ENCODE data around the gene SLC6A2. TPM values are rescaled to one million over a fixed set of nuclear protein-coding genes. Genes with fewer than 3 reads are reported as not detected.

The SLC6A2 gene
- total RNA-seq, 2 experiments from 2014 or later = not detected

- ATAC-seq (no peak), DNase-seq (no peak)
- H3K4me3 Mint-ChIP-seq = no peak overlapping the region
- no peaks in the 10 kb centered on the region for H3K9me3 Mint-ChIP-seq (ENCODE audit: low read depth)
- peaks cover 2% of the 10 kb centered on the region for H3K27me3 Mint-ChIP-seq
- H3K4me1 Mint-ChIP-seq = no peaks in the 10 kb centered on the region
- no peak overlapping the region for H3K27ac Mint-ChIP-seq
- CTCF ChIA-PET = no interaction called here
- H3K36me3 Mint-ChIP-seq = no peaks in the 10 kb centered on the region
Observed at GRCh38 chr16:55634193-55634592, 21.6 kb upstream of the SLC6A2 start.

- CTCF ChIA-PET = no interaction called here
- Mint-ChIP-seq H3K36me3 (no peaks in the 10 kb centered on the region), H3K27ac (no peak overlapping the region), H3K4me3 (no peak overlapping the region), H3K4me1 (no peaks in the 10 kb centered on the region), H3K27me3 (no peaks in the 10 kb centered on the region), H3K9me3 (ENCODE audit: low read depth) (no peaks in the 10 kb centered on the region)
- ATAC-seq = no peak
- DNase-seq = no peak
Observed at GRCh38 chr16:55638256-55638655, 17.5 kb upstream of the SLC6A2 start.

DNA sequence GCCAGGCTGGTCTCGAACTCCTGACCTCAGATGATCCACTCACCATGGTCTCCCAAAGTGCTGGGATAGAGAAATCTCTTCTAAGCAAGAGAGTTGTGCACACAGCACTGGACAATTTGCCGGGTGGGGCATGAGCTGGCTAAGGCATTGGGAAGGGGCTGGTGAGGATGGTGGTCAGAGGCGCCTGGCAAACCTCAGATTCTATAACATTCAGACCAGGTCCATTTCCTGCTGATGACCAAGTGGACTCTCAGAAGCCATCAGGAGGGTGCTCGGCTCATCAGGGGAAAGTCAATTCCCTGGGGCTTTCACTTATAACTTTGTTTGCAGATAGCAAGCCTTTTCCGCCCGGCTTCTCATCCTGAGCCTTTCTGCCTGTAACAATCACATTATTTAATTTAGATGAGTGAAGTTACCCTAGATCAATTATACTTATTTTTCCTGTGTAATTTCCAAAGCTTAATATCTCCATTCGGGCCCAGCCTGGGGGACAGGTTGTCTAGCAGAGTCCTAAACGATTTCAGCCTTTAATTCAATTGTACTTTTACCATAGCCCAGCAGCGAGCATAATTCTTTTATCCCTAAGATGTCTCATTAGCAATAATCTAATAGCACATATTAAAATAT lies 15.0 kb upstream of the SLC6A2 start:
- no peak overlapping the region for H3K27ac Mint-ChIP-seq
- H3K36me3 Mint-ChIP-seq = no peaks in the 10 kb centered on the region
- no peaks in the 10 kb centered on the region for H3K9me3 Mint-ChIP-seq (ENCODE audit: low read depth)
- no peak overlapping the region for H3K4me3 Mint-ChIP-seq
- H3K27me3 Mint-ChIP-seq = no peaks in the 10 kb centered on the region
- ATAC-seq (no peak), DNase-seq (no peak)
- H3K4me1 Mint-ChIP-seq = no peaks in the 10 kb centered on the region
- CTCF ChIA-PET = interaction anchor here (0.9 kb wide), 1 partner anchor 176 kb away, joined by 3 read pairs; no protein-coding TSS in a partner anchor

GRCh38 chr16:55641430-55642056 lies 14.2 kb upstream of the SLC6A2 start:
- CTCF ChIA-PET = interaction anchor here (0.9 kb wide), 1 partner anchor 177 kb away, joined by 3 read pairs; no protein-coding TSS in a partner anchor
- Mint-ChIP-seq H3K27me3 (no peaks in the 10 kb centered on the region), H3K4me3 (no peak overlapping the region), H3K4me1 (no peaks in the 10 kb centered on the region), H3K27ac (no peak overlapping the region), H3K9me3 (ENCODE audit: low read depth) (no peaks in the 10 kb centered on the region), H3K36me3 (no peaks in the 10 kb centered on the region)
- DNase-seq (no peak), ATAC-seq (no peak)

DNA sequence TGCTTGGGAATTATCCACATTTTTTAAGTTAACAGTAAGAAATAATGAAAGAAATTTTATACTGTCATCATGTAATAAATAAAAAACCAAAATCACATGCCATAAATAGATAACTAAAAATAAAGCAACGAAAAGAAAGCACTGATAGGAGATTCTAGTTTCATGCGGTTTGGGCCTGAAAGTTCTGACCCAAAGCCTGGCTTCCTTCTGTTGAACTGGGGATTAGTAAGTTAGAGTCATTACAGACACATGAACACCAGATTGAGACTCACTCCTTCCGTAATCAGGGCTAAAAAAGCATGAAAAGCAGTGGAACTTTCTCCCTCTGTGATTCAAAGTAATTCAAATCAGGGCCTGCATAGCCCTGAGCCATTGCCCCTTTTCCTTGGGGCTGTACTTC lies 13.2 kb upstream of the SLC6A2 start:
- Mint-ChIP-seq H3K27me3 (no peaks in the 10 kb centered on the region), H3K27ac (no peak overlapping the region), H3K4me3 (no peak overlapping the region), H3K4me1 (no peaks in the 10 kb centered on the region), H3K9me3 (ENCODE audit: low read depth) (no peaks in the 10 kb centered on the region), H3K36me3 (no peaks in the 10 kb centered on the region)
- CTCF ChIA-PET = no interaction called here
- ATAC-seq (no peak), DNase-seq (no peak)

GRCh38 chr16:55643161-55643970 lies 12.4 kb upstream of the SLC6A2 start:
- Mint-ChIP-seq H3K36me3 (no peaks in the 10 kb centered on the region), H3K4me3 (no peak overlapping the region), H3K27me3 (no peaks in the 10 kb centered on the region), H3K27ac (no peak overlapping the region), H3K9me3 (ENCODE audit: low read depth) (no peaks in the 10 kb centered on the region), H3K4me1 (no peaks in the 10 kb centered on the region)
- no peak for ATAC-seq
- no peak for DNase-seq
- CTCF ChIA-PET = no interaction called here

DNA sequence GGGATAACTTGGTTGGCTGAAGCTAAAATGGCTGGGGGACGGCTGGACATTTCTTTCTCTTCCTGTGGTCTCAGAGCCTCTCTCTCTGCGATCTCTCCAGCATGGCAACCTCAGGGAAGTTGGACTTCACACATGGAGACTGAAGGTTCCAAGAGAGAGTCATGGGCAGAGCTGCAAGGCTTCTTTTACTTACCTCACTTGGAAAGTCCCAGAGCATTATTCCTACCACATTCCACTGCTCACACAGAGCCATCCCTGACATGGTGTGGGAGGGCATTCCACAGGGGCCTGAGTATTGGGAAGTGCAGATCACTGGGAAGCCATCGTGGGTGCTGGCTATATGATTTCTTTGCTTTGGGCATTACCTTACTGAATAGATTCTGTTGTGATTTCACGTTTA lies 9.8 kb upstream of the SLC6A2 start:
- Mint-ChIP-seq H3K27ac (no peak overlapping the region), H3K4me1 (no peaks in the 10 kb centered on the region), H3K27me3 (peaks cover 2% of the 10 kb centered on the region), H3K4me3 (no peak overlapping the region), H3K9me3 (ENCODE audit: low read depth) (no peaks in the 10 kb centered on the region), H3K36me3 (no peaks in the 10 kb centered on the region)
- no peak for DNase-seq
- no peak for ATAC-seq
- CTCF ChIA-PET = interaction anchor here (1.2 kb wide), 1 partner anchor 181 kb away, joined by 5 read pairs; no protein-coding TSS in a partner anchor

- H3K36me3 Mint-ChIP-seq = no peaks in the 10 kb centered on the region
- H3K4me1 Mint-ChIP-seq = no peaks in the 10 kb centered on the region
- no peak overlapping the region for H3K27ac Mint-ChIP-seq
- H3K27me3 Mint-ChIP-seq = peaks cover 4% of the 10 kb centered on the region
- H3K4me3 Mint-ChIP-seq = no peak overlapping the region
- H3K9me3 Mint-ChIP-seq (ENCODE audit: low read depth) = no peaks in the 10 kb centered on the region
- ATAC-seq (no peak), DNase-seq (no peak)
- CTCF ChIA-PET = no interaction called here
Observed at GRCh38 chr16:55647343-55647742, 8.4 kb upstream of the SLC6A2 start.

DNA sequence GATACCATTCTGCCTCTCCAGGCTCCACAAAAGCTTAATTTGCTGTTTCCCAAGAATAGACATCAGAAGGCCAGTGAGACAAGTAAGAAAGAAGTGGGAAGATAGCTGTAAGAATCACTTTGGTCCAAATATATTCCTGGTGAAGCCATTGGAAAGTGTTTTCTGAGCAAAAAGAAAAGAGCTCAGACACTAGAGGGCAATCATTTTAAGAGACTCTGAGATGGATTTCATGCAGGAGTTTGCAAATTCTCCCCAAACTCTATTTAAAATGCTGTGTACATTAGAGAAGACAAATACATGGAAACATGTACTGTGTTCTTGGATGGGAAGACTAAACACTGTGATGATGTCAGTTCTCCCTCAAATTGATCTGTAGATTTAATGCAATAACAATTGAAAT lies 8.0 kb upstream of the SLC6A2 start:
- peaks cover 4% of the 10 kb centered on the region for H3K27me3 Mint-ChIP-seq
- CTCF ChIA-PET = no interaction called here

DNA sequence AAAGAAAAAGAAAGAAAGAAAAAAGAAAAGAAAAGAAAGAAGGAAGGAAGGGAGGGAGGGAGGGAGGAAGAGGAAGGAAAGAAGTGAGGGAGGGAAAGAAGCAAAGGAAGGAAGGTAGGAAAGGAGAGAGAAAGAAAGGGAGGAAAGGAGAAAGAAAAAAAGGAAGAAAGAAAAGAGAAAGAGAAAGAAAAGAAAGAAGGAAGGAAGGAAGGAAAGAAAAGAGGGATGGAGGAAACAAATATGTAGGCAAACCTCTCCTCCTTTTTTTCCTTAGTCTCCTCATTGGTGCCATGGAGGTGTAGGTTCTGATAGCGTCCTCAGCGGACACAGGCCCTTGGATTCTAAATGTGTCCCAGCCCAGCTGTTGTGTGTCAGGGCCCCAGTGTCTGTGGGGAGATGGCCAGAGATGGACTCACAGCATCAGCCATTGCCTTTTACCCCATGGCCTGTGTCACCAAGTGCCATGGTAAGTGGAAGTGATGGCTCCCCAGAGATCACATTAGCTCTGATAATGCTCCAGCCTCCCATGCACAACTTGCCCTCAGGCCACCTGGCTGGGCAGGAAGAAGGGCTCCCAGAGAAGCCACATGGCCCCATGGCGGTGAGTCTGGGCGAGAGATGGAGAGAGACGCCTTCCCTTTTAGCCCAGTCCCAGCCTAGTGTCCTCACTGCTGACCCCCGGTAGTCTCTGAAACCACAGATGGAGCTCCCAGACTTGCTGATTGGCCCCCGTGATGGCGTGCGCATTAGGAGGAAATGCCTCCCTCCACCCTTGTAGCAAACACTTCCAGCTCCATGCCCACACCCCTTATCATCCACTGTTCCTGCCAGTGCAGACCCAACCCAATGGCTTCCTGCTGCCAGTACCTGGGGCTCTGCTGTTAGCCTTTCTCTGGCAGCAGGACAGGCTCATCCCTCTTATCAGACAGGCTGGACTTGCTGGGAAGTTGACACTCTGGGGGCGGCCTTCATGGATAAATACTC lies 3.7 kb upstream of the SLC6A2 start:
- H3K27me3 Mint-ChIP-seq = peaks cover 14% of the 10 kb centered on the region
- H3K9me3 Mint-ChIP-seq (ENCODE audit: low read depth) = no peaks in the 10 kb centered on the region
- H3K36me3 Mint-ChIP-seq = no peaks in the 10 kb centered on the region
- no peaks in the 10 kb centered on the region for H3K4me1 Mint-ChIP-seq
- H3K27ac Mint-ChIP-seq = no peak overlapping the region
- DNase-seq (no peak), ATAC-seq (no peak)
- no peak overlapping the region for H3K4me3 Mint-ChIP-seq
- CTCF ChIA-PET = no interaction called here

More for the DNA sequence above, 8.0 kb upstream of the SLC6A2 start:
- Mint-ChIP-seq H3K27ac (no peak overlapping the region), H3K9me3 (ENCODE audit: low read depth) (no peaks in the 10 kb centered on the region), H3K4me1 (no peaks in the 10 kb centered on the region), H3K4me3 (no peak overlapping the region), H3K36me3 (no peaks in the 10 kb centered on the region)
- DNase-seq (no peak), ATAC-seq (no peak)

GRCh38 chr16:55653106-55653505 lies 2.7 kb upstream of the SLC6A2 start:
- ATAC-seq = no peak
- no peak for DNase-seq
- CTCF ChIA-PET = no interaction called here

GRCh38 chr16:55655381-55655896 lies 349 bp upstream of the SLC6A2 start:
- Mint-ChIP-seq H3K9me3 (ENCODE audit: low read depth) (no peaks in the 10 kb centered on the region), H3K36me3 (no peaks in the 10 kb centered on the region), H3K27ac (no peak overlapping the region), H3K27me3 (peaks cover 22% of the 10 kb centered on the region), H3K4me1 (no peaks in the 10 kb centered on the region), H3K4me3 (no peak overlapping the region)
- no peak for DNase-seq
- ATAC-seq = no peak
- CTCF ChIA-PET = no interaction called here

More at GRCh38 chr16:55653106-55653505, 2.7 kb upstream of the SLC6A2 start:
- no peaks in the 10 kb centered on the region for H3K4me1 Mint-ChIP-seq
- H3K4me3 Mint-ChIP-seq = no peak overlapping the region
- H3K36me3 Mint-ChIP-seq = no peaks in the 10 kb centered on the region
- H3K27me3 Mint-ChIP-seq = peaks cover 16% of the 10 kb centered on the region
- H3K9me3 Mint-ChIP-seq (ENCODE audit: low read depth) = no peaks in the 10 kb centered on the region
- H3K27ac Mint-ChIP-seq = no peak overlapping the region

DNA sequence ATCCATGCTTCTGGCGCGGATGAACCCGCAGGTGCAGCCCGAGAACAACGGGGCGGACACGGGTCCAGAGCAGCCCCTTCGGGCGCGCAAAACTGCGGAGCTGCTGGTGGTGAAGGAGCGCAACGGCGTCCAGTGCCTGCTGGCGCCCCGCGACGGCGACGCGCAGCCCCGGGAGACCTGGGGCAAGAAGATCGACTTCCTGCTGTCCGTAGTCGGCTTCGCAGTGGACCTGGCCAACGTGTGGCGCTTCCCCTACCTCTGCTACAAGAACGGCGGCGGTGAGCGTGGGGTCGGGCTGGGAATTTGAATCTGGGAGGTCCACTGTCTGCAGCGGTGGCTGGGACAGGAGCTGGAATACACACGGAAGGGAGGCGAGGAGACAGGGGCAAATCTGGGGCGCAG lies 904 bp downstream of the SLC6A2 start:
- no peaks in the 10 kb centered on the region for H3K36me3 Mint-ChIP-seq
- CTCF ChIA-PET = no interaction called here

More for the DNA sequence above, 904 bp downstream of the SLC6A2 start:
- ATAC-seq (no peak), DNase-seq (no peak)
- Mint-ChIP-seq H3K4me3 (no peak overlapping the region), H3K9me3 (ENCODE audit: low read depth) (no peaks in the 10 kb centered on the region), H3K27ac (no peak overlapping the region), H3K27me3 (peaks cover 18% of the 10 kb centered on the region), H3K4me1 (no peaks in the 10 kb centered on the region)

All from activated CD8-positive, alpha-beta memory T cell treated with anti-CD3 and anti-CD28 coated beads, Interleukin-2, amount 10 ng/mL, durations not matched to agents 7 days and 5 days (primary cell).